Stimulated activated CD8-positive, alpha-beta memory T cell treated with anti-CD3 and anti-CD28 coated beads, Interleukin-4, amount 100 ng/mL, for 24 hours (primary cell): ENCODE measurements around the gene IL1R1.

Source experiments
- DNase-seq: peaks from one replicate; pipeline ENCODE4 v3.0.0-alpha.2; 2020; ENCODE audit warnings: low read depth

The IL1R1 gene

DNA sequence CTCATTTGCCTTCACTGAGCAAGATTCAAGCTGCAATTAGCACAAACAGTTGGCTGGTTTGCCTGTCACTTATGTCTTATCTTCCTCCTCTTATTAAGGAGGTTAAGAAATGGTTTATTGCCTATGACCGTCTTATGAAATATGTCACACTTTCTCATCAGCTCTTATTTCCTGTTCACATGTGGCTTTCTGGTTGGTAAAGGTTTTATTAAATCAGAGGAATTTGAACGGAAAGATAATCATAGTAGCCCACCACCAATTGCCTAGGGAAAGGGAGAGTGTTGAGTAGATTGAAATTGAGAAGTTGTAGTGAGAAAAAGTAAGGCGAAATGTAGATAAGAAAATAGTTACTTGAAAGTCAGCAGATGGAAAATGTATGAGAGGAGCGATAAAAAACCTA lies 4.2 kb upstream of the IL1R1 start:
- DNase-seq: no peak

DNA sequence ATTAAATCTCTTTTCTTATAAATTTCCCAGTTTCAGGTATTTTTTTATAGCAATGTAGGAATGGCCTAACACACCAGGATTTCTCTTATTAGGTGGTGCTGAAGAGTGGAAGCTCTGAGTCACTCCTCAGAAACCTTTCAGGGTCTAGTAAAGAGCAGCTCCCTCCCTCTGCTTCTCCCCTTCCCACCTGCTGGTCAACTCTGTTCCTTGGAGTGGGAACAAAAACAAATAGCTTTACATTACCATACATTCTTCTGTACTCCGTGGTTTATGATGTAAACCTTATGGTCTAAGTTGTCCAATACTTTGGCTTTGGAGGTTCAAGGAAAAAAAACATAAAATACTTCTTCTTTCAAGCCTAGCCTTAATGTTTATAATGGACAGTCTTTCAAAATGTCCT lies 2.7 kb upstream of the IL1R1 start:
- no peak for DNase-seq

DNA sequence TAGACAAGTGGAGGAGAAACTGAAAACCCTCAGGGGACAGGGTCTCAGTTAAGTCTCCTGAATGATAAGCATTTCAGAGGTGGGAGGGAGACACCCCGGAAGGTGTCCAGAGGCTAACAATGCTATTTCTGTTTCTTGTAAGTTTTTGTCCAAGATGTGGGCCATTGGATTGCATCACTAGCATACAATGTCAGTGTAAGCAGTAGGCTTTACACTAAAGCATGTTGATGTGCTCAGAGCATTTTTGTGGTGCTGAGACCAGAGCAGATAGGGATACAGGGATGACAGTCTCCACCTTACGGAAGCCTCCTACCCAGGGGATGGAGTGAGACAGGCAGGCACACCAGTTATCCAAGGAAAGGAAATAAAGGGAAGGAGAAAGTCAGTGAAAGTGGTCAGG lies 2.2 kb upstream of the IL1R1 start:
- no peak for DNase-seq

DNA sequence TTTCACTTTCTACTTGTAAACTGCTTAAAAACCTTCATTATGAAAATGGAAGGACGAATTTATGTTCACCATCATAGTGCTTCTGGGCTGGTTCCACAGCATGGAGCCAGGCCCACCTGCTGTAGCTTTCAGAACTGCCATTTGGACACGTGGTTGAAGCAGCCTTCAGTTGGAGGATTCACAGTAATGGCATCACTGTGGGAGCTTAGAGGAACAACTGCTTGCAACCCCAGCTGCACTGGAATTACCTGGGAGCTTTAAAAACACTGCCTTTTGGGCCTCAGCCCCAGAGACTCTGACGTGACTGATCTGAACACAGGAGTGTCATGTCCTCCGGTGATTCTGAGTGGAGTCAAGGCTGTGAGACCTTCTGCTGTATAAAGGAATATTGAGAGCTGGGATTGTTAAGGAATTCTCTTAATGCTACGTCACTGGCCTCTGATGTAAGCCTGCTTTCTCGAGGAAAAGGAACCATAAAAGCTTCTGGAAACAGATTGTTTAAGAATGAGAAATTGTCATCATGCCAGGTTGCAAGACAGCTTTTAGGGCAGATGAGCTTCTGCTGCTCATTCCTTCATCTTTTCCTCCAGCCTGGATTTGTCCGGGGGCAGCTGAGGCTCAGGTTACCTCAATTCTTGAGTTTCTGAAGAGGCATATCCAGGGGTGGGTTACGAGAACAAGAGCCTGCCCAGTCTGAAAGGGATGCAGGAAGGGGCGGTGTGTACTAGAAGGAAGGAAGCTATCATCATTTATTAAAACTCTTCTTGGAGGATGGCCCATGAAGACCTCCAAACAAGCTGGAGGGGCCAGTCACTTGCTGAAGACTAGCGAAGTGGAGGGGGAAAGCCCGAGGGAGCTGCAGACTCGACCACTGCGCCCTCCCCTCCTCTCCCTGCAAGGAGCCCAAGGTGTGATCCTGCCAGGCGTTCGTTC lies 1.3 kb upstream of the IL1R1 start:
- DNase-seq: no peak

DNA sequence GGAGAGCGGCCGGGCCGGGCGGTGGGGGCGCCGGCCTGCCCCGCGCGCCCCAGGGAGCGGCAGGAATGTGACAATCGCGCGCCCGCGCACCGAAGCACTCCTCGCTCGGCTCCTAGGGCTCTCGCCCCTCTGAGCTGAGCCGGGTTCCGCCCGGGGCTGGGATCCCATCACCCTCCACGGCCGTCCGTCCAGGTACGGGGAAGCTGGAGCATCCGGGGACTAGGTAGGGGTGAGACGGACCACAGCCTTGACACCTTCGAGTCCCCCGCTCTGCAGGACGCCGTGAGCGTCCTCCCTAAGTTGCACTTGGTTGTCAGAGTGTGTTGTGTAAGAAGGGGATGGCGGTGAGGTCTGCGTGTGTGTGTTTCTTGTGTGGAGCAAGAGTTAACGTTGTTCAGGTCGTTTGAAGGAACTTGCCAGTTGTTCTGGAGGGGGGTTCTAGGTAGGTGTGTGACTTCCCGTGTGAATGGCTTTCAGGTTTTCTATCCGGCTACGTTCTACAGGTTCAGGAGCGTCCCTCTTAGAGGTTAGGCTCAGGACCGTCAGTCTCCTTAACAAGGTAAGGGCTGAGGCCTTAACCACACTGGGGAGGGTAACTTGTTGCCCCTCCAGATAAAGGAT lies 393 bp downstream of the IL1R1 start:
- no peak for DNase-seq

DNA sequence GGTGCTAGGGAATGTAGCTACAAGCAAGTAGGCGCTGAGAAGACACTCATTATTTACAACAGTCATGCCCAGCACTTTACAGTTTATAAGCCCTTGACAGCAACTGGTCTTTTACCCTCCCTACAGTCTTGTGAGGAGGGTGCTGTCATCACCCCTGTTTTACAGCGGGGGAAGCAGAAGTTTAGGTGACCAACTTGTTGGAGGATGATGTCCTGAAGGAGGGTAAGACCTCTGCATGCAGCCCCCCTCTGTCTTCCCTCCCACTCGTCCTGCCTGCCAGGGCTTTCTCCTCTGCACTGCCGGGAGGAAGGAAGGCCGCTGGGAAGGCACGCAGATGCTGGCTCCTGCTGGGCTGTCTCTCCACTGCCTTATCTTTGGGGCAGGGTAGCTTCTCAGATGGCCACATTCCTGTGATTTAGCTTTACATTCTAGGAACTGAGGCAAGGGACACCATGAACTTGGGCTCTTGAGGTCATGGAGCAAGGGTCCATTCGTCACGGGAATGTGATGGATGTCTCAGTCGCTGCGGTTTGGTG lies 972 bp downstream of the IL1R1 start:
- DNase-seq: no peak

DNA sequence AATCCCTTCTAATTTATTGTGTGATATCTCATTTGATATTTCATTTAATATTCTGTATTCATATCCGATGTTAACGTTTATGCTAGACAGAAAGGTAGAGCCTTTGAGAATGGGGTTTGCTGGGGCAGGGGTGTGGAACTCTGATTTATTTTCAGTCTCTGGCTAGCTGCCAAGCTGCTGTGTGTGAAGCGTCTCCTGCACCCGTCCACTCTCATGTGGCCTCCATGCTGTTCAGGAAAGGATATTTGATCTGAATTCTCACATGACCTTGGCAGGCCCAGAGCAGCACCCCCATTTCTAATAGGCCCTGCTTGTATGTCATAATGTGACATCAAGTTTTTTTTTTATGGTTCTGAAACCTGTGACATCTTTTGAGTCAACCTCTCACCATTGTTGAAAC lies 1.6 kb downstream of the IL1R1 start:
- DNase-seq: no peak

DNA sequence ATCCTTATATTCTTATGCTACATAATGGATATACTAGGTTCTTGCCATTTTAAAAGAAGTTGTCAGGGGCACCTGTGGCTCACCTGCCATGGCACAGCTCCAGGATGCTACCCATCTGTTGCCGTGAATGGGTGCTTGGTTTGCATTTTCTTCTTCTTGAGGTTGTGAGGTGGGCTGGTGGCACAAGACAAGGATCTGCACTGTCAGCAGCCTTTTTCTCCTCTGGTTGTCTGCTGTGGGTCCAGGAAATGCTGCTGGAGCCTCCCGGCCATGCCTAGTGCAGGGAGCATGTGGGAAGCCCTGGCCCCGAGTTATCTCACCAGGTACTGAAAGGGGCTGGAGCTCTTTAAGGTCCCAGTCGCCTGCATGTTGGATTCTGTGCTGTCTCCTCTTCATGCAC lies 2.6 kb downstream of the IL1R1 start:
- DNase-seq: no peak

DNA sequence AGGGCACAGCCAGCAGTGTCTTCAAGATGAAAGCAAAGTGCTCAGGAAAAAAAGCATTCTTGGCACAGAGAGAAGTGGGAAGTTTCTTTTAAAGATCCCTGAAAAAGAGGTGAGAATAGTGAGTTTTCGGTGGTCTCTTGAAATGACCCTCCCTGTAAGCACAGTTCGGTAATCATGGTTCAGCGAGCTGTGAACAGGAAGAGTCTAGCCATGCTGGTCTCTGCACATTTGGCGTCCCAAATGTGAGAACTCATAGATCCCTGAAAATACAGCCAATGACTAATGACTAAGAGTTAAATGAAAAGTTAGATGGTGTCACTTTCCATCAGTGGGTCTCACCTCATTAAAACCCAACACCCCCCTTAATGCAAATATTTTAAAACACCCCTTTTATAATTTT lies 3.4 kb downstream of the IL1R1 start:
- DNase-seq: no peak

DNA sequence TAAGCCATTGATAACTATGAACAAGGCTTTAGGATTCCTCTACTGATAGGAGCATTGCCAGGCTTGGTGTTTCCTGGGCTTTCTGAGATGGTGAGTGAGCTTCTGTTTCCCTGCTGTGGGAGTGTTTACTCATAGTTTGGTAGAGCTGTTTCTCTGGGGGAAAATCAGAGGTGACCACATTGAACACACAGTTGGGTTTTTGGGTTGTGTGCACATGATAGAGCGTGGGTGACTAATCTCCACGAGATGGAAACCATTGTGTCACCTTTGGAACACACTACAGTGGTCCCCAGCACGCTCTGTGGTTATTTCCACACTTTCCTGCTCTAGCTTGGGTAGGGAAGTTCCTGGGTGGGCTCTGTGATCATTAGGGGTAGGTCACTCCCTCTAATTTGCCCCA lies 5.4 kb downstream of the IL1R1 start:
- peak; percentile 35 for DNase-seq

DNA sequence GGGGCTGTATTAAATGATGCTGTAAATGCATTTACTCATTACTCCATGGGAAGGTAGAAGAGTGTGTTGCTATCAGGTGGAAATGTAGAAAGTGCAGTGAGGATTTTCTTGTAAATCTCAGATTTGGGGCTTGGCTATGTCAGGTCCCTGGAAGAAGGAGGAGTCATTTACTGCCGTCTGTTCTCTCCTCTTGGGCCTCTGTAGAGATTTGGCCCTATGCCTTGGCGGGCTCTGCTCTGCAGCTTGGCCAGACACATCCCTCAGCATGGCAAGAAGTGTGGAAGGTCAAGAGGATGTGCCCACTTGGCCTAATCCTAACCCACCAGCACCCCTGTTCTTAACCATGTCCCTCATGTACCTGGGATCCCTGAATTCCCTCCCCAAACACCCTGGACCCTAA lies 6.7 kb downstream of the IL1R1 start:
- DNase-seq: no peak

DNA sequence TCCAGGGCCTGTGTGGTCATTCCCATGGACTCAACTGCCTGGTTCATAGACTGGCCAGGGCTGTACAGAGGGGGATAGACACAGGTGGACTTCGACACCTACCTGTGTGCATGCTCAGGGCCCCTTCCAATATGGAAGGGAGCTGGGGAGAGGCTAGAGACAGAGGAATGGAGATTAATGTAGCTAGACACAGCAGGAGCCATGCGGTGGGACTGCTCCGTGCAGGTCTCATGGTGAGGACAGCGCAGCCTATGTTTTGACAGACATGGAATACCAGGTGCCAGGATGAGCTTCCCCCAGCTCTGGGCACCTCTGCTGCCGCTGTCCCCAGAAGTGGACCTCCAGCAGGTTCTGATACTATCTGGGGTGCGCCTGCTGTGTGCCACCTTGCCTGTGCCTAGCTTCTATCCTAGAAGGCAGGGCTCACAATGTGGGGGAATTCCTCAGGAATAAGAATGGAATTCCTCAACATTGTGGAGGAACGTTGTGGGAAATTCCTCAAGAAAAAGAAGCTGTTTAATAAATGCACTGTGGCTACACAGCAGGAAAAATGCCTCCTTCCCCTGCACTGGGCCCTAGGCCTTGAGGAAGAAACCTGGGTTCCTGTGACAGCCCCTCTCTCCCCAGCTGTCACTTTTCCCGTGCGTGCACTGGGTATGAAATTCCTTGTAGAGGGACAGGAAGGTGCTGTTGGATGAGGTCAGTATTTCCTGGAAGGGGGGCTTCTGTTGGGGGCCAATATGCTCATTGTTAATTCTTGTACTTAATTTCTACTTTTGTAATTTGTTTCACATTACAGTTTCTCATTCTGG lies 7.3 kb downstream of the IL1R1 start:
- no peak for DNase-seq

DNA sequence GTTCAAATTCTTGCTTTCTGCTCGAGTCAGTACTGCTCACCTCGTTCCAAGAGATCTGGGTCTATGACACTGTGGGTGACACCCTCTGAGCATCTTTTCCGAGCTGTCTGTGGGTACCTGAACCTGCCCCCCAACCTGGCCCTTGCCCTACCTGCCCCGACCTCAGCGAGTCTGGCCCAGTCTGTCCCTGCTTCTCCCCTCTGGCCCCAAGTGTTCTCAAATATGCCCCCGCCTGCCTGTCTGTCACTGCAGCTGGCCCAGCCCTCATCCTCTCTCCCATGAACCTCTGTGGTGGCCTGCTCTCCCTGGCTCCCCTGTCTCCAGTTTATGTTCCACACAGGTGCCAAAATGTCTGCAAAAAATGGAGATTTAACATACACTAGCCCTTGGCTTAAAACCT lies 11.8 kb downstream of the IL1R1 start:
- no peak for DNase-seq

DNA sequence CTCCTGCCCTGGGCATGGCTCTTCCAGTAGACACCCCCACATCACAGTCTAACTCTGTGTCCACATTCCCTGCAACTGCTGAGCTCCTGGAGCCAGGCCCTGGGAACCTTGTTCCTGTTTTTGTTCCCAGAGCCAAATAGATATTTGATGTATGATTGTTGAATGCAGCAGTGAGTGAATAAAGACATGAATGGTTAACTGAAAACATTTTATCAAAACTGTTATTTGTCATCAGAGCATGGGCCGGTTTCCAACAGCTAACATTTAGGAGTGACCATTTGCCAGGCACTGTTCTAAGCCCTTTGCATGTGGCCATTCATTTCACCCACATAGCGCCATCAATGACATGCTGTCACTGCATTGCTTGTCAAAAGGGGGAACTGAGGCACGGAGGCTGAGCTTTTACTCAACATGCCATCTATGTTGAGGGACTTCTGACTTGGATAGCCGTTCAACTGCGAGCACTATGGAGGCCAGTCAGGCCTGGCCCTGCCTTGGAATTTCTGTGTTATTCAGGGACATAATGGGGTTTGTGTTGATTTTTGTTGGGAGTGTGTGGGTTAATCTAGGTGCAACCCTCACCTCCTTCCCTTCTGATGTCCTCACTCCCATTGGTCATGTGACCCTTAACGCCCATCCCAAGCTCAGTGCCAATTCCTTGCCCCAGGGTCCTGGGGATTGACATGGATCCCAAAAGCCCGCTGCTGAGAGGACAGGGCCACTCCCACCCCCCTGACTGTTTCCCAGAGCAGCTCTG lies 12.6 kb downstream of the IL1R1 start:
- no peak for DNase-seq

DNA sequence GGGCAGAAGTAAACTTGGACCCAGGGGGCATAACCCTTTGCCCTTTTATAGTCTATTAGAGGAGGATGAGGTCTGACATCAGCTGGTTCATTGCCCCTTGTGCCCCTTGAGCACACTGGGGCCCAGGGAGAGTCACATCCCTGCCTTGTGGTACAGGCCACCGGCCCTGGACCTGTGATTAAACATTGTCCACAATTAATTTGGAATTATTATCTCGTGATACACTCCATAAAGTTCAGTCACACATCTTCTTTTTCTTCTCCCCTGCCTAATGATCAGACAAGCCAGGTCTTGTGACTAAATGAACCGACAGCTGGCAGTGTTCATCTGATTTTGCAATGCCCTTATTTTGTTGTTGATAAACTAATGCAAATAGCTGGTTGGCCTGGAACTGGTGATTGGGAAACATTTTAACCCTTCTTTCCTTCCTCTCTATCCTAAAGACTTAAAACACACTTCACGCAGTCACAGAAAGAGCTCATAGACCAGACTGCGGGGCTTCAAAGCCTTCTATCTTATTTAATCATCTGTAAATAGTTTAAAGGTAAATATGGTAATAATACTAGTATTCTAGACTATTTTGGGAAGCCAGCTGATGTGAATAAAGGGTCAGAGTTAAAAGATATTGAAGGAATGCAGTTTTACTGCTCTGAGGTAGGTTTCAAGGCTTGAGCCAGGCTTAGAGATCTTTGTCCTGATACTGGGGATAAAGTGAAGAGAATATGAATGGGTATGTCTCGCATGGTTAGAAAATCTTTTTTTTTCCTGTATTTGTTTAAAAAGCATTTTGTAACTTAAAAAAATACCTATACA lies 13.4 kb downstream of the IL1R1 start:
- DNase-seq: no peak

DNA sequence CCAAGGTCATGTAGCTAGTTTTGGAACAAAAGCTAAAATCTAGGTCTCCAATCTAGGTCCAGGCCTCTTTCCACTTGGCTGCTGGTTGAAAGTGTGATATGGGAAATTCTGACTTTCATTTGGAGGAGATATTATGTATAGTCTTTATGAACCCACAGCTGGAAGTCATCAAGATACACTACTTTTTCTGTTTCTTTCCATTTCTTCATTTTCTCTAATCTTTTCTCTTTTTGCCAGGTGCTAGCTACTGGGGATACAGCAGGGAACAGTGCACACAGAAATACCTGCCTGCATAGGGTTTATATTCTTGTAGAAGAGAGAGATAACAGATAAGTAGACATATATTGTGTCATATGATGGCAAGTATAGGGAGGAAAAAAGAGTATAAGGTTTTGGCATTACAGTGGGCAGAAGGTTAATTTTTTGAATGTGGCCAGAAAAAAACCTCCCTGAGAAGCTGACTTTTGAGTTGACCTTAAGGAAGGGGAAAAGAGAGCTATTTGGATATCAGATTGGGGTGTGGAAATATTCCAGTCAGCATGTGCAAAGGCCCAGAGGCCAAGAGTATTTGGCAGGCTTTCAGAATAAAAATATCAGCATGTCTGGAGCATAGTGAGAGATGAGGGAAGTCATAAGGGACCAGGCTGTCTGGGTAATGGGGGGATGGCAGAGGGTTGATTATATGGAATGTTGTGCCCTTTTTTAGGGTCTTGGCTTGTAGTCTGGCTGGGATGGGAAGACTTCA lies 15.6 kb downstream of the IL1R1 start:
- DNase-seq: no peak

DNA sequence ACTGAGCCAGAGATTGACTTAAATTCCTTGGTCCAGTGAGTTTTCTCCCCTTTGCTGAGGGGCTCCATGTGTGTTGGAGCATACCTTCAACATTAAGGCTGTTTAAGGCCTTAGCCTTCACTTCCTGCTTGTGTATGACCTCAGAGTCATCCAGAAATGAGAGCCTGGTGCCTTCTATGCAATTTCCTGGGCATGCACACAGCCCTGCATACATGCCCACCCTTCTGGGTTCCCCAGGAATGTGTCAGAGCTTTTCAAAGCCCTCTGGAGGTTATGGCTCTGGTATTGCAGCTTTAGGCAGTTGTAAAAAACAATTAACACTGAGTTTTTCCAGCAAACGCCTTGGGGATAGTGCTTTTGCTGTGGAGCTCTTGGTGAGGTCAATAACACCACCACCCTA lies 16.7 kb downstream of the IL1R1 start:
- no peak for DNase-seq

DNA sequence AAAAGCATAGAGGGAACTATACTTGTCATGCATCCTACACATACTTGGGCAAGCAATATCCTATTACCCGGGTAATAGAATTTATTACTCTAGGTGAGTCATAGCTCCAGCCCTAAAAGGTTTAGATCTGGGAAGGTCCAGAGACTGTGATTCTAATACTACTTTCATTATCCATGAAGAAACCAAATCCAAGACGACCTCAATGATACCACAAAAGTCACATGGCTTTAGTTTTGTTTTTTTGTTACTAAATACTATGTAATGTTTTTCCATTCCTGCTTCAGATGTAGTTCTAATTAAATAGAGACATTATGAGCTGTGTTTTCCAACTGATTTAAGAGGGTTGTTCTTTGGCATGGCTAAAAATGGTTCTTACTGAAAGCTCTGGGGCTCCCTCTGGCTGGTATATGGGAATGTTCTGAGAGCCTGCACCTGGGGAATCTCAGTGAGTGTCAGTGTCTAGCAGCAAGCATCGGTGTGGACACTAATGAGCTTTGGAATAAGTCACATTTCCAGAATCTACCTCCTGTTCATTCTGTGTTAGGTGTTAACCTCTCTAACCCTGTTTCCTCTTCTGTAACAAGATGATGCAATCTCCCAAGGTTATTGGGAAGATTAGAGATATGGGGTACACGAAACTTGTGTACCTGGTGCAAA lies 23.8 kb downstream of the IL1R1 start:
- DNase-seq: no peak

DNA sequence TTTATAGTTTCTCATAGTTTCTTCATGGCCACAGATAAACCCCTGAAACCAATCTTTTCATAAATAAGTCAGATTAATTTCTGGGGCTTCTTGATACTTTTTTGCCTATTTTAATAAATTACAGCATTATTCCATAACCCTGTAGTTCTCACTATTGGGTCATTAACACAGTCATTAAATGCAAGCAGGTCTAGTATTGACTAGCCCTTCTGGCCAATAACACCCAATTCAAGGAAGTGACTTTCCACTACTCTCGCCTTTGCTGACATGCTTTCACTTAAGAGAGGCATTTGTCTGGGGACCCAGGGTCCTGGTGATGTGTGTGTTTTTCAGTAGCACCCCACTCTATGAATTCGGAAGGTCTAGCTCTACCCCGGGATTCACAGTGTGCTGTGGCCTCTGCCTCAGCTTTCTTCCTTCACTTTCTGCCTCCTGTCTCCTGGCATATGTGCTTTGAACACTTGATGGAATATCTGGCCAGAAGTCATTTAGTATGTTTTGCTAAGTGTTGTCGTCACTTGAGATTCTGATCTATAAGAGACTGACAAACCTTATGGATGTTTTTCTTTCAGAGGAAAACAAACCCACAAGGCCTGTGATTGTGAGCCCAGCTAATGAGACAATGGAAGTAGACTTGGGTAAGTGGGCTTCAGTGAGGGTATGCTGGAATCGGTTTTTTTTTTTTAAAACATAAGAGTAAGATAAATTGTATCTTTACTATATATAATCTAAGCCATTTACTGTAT lies 25.7 kb downstream of the IL1R1 start:
- no peak for DNase-seq
